GM23248 (cell line): ENCODE results near the gene PTPRT.

Experiments used
- EZH2 ChIP-seq: fragments of 200-600 bp; sonication (generic); IDR thresholded peaks from 2 replicates; pipeline ENCODE4 v1.6.1; 2018; ENCODE audit warnings: antibody characterized with exemption, mild to moderate bottlenecking; ENCODE audit not compliant: insufficient read depth, poor library complexity, severe bottlenecking
- EZH2phosphoT487 ChIP-seq: fragments of 200-600 bp; sonication (generic); IDR thresholded peaks from 2 replicates; pipeline ENCODE4 v1.6.1; 2018; ENCODE audit warnings: antibody characterized with exemption, moderate library complexity, mild to moderate bottlenecking, low read depth; ENCODE audit not compliant: insufficient read depth

DNA sequence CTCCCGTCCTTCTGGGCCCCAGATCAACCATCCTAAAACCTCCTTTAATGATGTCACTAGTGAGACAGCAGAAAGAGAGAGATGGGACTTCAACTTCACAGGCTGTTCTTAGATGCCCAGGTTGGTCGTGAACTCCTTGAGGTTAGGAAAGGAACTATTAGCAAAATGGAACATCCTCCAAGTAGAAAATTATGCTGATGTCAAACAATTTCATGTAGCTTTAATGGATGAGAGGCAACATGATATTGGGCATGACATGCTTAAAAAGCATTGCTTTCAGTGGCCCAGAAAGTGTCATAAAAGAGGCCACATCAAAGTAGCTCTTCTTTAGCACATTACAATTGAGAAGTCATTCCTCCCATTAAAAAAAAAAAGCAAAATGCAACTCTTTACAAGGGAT is 248.1 kb downstream of the PTPRT start:
- no peak for TF ChIP-seq EZH2phosphoT487
- no peak for TF ChIP-seq EZH2
